Endothelial cell of umbilical vein (primary cell): ENCODE measurements around the gene IFT27.

Source experiments
- EZH2 ChIP-seq: IDR thresholded peaks from 2 replicates; pipeline ENCODE4 v1.6.1; 2012; ENCODE audit warnings: borderline replicate concordance, low read depth, mild to moderate bottlenecking, moderate library complexity, low read length, inconsistent platforms; ENCODE audit not compliant: severe bottlenecking
- FOS ChIP-seq: IDR thresholded peaks from 2 replicates; pipeline ENCODE4 v1.6.1; 2011; ENCODE audit warnings: mild to moderate bottlenecking, low read length, moderate library complexity, borderline replicate concordance; ENCODE audit not compliant: insufficient read depth
- JUN ChIP-seq: IDR thresholded peaks from 2 replicates; pipeline ENCODE4 v1.6.1; 2011; ENCODE audit warnings: borderline replicate concordance, low read depth; ENCODE audit not compliant: insufficient read length, insufficient read depth
- MYC ChIP-seq: IDR thresholded peaks from one replicate; pipeline ENCODE4 v1.6.1; 2011; ENCODE audit warnings: mild to moderate bottlenecking, low read depth, low read length
- POLR2A ChIP-seq: IDR thresholded peaks from 2 replicates; pipeline ENCODE4 v1.6.1; 2012; ENCODE audit warnings: low read depth, mild to moderate bottlenecking, control low read depth, low read length
- POLR2AphosphoS5 ChIP-seq: IDR thresholded peaks from 2 replicates; pipeline ENCODE4 v1.6.1; 2012; ENCODE audit warnings: low read depth, mild to moderate bottlenecking, control low read depth, low read length, moderate library complexity; ENCODE audit not compliant: insufficient read depth
- TF ChIP-seq, protein P1 (sequence below), 2 donors: IDR thresholded peaks; 1 replicate in 1 of 2; 2 replicates in 1 of 2; pipeline ENCODE4 v1.5.1; 2011; ENCODE audit warnings: low read length in 2 of 2, mild to moderate bottlenecking in 2 of 2, moderate library complexity in 2 of 2, control low read depth in 1 of 2, inconsistent platforms in 1 of 2, low read depth in 1 of 2; ENCODE audit not compliant: insufficient read depth in 1 of 2; ENCODE audit errors: extremely low read depth in 1 of 2
- TF ChIP-seq, protein P2 (sequence below): IDR thresholded peaks from 2 replicates; pipeline ENCODE4 v1.6.1; 2011; ENCODE audit not compliant: insufficient read depth, insufficient read length

DNA sequence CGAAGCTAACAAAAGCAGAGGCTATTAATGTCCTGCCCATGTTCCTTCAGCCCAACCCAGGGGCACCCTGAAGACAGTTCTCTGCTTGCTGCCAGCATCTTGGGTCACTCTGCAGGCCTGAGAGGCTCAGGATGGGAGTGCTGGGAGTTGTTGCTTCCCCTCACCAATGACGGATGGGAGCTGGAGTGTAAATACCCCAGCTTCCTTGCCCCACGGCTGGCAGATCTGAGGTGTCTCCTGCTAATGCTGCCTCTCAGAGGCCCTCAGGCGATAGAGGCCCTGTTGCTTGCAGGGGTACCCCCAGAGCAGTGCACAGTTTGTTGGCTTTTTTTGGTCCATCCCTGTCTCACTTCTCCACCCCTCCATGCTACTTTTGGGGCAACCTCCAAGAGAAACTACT lies 32.9 kb downstream of the IFT27 start:
- TF ChIP-seq, protein P1, sequence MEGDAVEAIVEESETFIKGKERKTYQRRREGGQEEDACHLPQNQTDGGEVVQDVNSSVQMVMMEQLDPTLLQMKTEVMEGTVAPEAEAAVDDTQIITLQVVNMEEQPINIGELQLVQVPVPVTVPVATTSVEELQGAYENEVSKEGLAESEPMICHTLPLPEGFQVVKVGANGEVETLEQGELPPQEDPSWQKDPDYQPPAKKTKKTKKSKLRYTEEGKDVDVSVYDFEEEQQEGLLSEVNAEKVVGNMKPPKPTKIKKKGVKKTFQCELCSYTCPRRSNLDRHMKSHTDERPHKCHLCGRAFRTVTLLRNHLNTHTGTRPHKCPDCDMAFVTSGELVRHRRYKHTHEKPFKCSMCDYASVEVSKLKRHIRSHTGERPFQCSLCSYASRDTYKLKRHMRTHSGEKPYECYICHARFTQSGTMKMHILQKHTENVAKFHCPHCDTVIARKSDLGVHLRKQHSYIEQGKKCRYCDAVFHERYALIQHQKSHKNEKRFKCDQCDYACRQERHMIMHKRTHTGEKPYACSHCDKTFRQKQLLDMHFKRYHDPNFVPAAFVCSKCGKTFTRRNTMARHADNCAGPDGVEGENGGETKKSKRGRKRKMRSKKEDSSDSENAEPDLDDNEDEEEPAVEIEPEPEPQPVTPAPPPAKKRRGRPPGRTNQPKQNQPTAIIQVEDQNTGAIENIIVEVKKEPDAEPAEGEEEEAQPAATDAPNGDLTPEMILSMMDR (IDR thresholded peaks at IDR 0.05; ENCODE audit: extremely low read depth in 1 of 2, insufficient read depth in 1 of 2, low read depth in 1 of 2, low read length in 2 of 2), result no peak
- TF ChIP-seq POLR2AphosphoS5, result no peak
- no peak for TF ChIP-seq EZH2
- no peak for TF ChIP-seq POLR2A
- no peak for TF ChIP-seq FOS
- no peak for TF ChIP-seq JUN
- TF ChIP-seq, protein P2, sequence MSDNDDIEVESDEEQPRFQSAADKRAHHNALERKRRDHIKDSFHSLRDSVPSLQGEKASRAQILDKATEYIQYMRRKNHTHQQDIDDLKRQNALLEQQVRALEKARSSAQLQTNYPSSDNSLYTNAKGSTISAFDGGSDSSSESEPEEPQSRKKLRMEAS, result no peak
- TF ChIP-seq MYC, result no peak
